K562 (cell line): ENCODE measurements around the gene PRR36. TPM values are rescaled to one million over a fixed set of nuclear protein-coding genes. Genes with fewer than 3 reads are reported as not detected.

ENCODE experiments used
- ATAC-seq: fragments of 200-7000 bp; cut with Tn5 transposase; 3 replicates; pipeline ENCODE4 v1.9.1; 2020; ENCODE audit warnings: moderate library complexity
- BruUV-seq: library from RNA; stranded (reverse); fragments of 400-500 nt; replicated peaks from 2 replicates; lab custom pipeline; 2021; lab: Mats Ljungman, UMichigan
- CTCF ChIA-PET: fragments of 300-600 bp; formaldehyde crosslinking; extraction: SDS; loops from one replicate; lab custom pipeline; 2021; ENCODE audit warnings: low intra/inter-chr PET ratio; lab: Yijun Ruan, JAX
- POLR2A ChIA-PET: fragments of 300-600, 350-650 bp; sonication (Branson Sonifier 250); formaldehyde crosslinking; extraction: SDS; loops from one replicate; lab custom pipeline; 2021; ENCODE audit warnings: antibody characterized with exemption, inconsistent platforms; lab: Yijun Ruan, JAX
- DNase-seq, 4 experiments: peaks; one replicate each; pipeline versions ENCODE4 v3.0.0 to v3.0.0-alpha.2; 2011 to 2018; ENCODE audit warnings: low spot score in 3 of 4, mixed read lengths in 3 of 4; ENCODE audit errors: extremely low read depth in 1 of 4
- FAIRE-seq: peaks from 2 replicates; lab custom pipeline; 2011; peaks lifted over from hg19 to GRCh38; lab: Jason Lieb, UNC
- H2AFZ ChIP-seq: 2 replicates; pipeline ENCODE4 v1.6.0; 2011; ENCODE audit warnings: low read depth, low read length, control low read depth, inconsistent platforms
- H3K27ac ChIP-seq: fragments of 200-600 bp; 3 replicates; pipeline ENCODE4 v1.8.0; 2011; ENCODE audit warnings: low read depth, mild to moderate bottlenecking, control low read depth, inconsistent platforms, low read length, moderate library complexity, mixed read lengths; ENCODE audit errors: extremely low read depth
- H3K27me3 ChIP-seq, 2 experiments: fragments of 300-600 bp in 1 of 2; 2 replicates in 1 of 2; 3 replicates in 1 of 2; pipeline versions ENCODE4 v1.6.0 to v1.8.0; 2011; ENCODE audit warnings: inconsistent platforms in 2 of 2, low read length in 2 of 2, mild to moderate bottlenecking in 1 of 2, mixed read lengths in 1 of 2, moderate library complexity in 1 of 2; ENCODE audit not compliant: control insufficient read depth in 2 of 2, insufficient read depth in 2 of 2
- H3K36me3 ChIP-seq: fragments of 300-600 bp; 3 replicates; pipeline ENCODE4 v1.8.0; 2011; ENCODE audit warnings: mild to moderate bottlenecking, low read length, inconsistent platforms; ENCODE audit not compliant: control insufficient read depth, insufficient read depth
- H3K4me1 ChIP-seq, 2 experiments: fragments of 200-600 bp in 1 of 2; replicated peaks in 1 of 2; 2 replicates in 1 of 2; 3 replicates in 1 of 2; pipeline versions ENCODE4 v1.5.1 to v1.8.0; 2011; ENCODE audit warnings: inconsistent platforms in 2 of 2, low read length in 2 of 2, mild to moderate bottlenecking in 1 of 2, mixed read lengths in 1 of 2, moderate library complexity in 1 of 2; ENCODE audit not compliant: control insufficient read depth in 2 of 2, insufficient read depth in 2 of 2
- H3K4me2 ChIP-seq: 2 replicates; pipeline ENCODE4 v1.6.1; 2011; ENCODE audit warnings: low read length, control low read depth, inconsistent platforms, mixed read lengths; ENCODE audit not compliant: insufficient read depth
- H3K4me3 ChIP-seq: fragments of 200-600 bp; sonication (generic), shearing (Covaris generic); 2 replicates; pipeline ENCODE4 v1.5.1; 2016; ENCODE audit warnings: control low read depth, inconsistent platforms
- H3K79me2 ChIP-seq: fragments of 200-600 bp; 3 replicates; pipeline ENCODE4 v1.8.0; 2011; ENCODE audit warnings: low read length, inconsistent platforms; ENCODE audit not compliant: control insufficient read depth, insufficient read depth
- H3K9ac ChIP-seq, 2 experiments: 2 replicates each; pipeline versions ENCODE4 v1.6.0 to v1.6.1; 2011; ENCODE audit warnings: low read depth in 2 of 2, low read length in 2 of 2, control low read depth in 1 of 2, inconsistent platforms in 1 of 2, mild to moderate bottlenecking in 1 of 2, mixed read lengths in 1 of 2; ENCODE audit not compliant: insufficient read depth in 1 of 2
- H3K9me1 ChIP-seq: one replicate; pipeline ENCODE4 v1.6.0; 2011; ENCODE audit warnings: inconsistent platforms, mild to moderate bottlenecking, low read length, moderate library complexity; ENCODE audit not compliant: control insufficient read depth, insufficient read depth
- H3K9me3 ChIP-seq: replicated peaks from 2 replicates; pipeline ENCODE4 v1.5.1; 2011; ENCODE audit warnings: low read depth, low read length, inconsistent platforms; ENCODE audit not compliant: control insufficient read depth, insufficient read depth
- H4K20me1 ChIP-seq: replicated peaks from 2 replicates; pipeline ENCODE4 v1.6.1; 2011; ENCODE audit warnings: low read length, inconsistent platforms, mixed read lengths; ENCODE audit not compliant: control insufficient read depth, insufficient read depth
- ATF4 ChIP-seq: fragments of 450-650 bp; formaldehyde crosslinking; IDR thresholded peaks from 2 replicates; pipeline ENCODE4 v1.4.0; 2022; ENCODE audit warnings: mild to moderate bottlenecking, moderate library complexity
- CBFA2T2 ChIP-seq: fragments of 450-650 bp; conservative IDR thresholded peaks from 2 replicates; pipeline ENCODE4 v1.6.1; 2017; ENCODE audit warnings: mild to moderate bottlenecking
- EP400 ChIP-seq: fragments of 450-650 bp; IDR thresholded peaks from 2 replicates; pipeline ENCODE4 v1.6.1; 2017; ENCODE audit warnings: antibody characterized with exemption, mild to moderate bottlenecking, moderate library complexity
- KAT7 ChIP-seq: sonication (generic); formaldehyde crosslinking; IDR thresholded peaks from 2 replicates; pipeline ENCODE4 v1.8.0; 2022; ENCODE audit warnings: missing genetic modification reagents, mild to moderate bottlenecking, borderline replicate concordance
- PHB ChIP-seq: fragments of 250-450 bp; sonication (Bioruptor Pico); IDR thresholded peaks from 2 replicates; pipeline ENCODE4 v1.5.0; 2021
- RBFOX2 ChIP-seq: fragments of 200-400 bp; formaldehyde crosslinking; IDR thresholded peaks from 2 replicates; pipeline ENCODE4 v1.6.1; 2017; ENCODE audit warnings: low read depth, mild to moderate bottlenecking, low read length, moderate library complexity
- SMARCC2 ChIP-seq: fragments of 450-650 bp; IDR thresholded peaks from 2 replicates; pipeline ENCODE4 v1.6.1; 2017; ENCODE audit warnings: antibody characterized with exemption, moderate library complexity, mild to moderate bottlenecking, low read depth
- TAF15 ChIP-seq: fragments of 200-400 bp; formaldehyde crosslinking; IDR thresholded peaks from 2 replicates; pipeline ENCODE4 v1.6.1; 2017; ENCODE audit warnings: mild to moderate bottlenecking, low read depth, low read length, moderate library complexity
- TAL1 ChIP-seq: fragments of 450-650 bp; IDR thresholded peaks from 2 replicates; pipeline ENCODE4 v1.6.1; 2016; ENCODE audit warnings: mild to moderate bottlenecking
- TSC22D4 ChIP-seq: fragments of 450-650 bp; IDR thresholded peaks from 2 replicates; pipeline ENCODE4 v1.6.1; 2016; ENCODE audit warnings: missing genetic modification characterization, missing biosample characterization, control low read depth
- ZBTB43 ChIP-seq: sonication (generic); formaldehyde crosslinking; IDR thresholded peaks from 2 replicates; pipeline ENCODE4 v1.8.0; 2023; ENCODE audit warnings: mild to moderate bottlenecking, missing genetic modification reagents
- ZNF592 ChIP-seq: fragments of 450-650 bp; IDR thresholded peaks from 2 replicates; pipeline ENCODE4 v1.6.1; 2017; ENCODE audit warnings: antibody characterized with exemption, mild to moderate bottlenecking
- WGBS: fragments of 100-300 bp; shearing (Covaris generic); methylation state at CpG from one replicate; pipeline ENCODE4 v1.1.6; 2016; ENCODE audit warnings: low coverage, mixed read lengths; ENCODE audit not compliant: insufficient coverage; ENCODE audit errors: missing lambda C conversion rate; 5-methylcytosine and 5-hydroxymethylcytosine counted together
- in situ Hi-C: fragments of 300-500 bp; cut with MboI; formaldehyde crosslinking; loops from 4 replicates; pipeline ENCODE4 v1.15.0; 2018; ENCODE audit warnings: inconsistent platforms, mixed read lengths
- intact Hi-C: fragments of 100-400 bp; cut with micrococcal nuclease; formaldehyde crosslinking; loops from 2 replicates; pipeline ENCODE4 v1.14.2; 2022
- polyA plus RNA-seq, 8 experiments: library from polyadenylated mRNA; depleted of rRNA in 4 of 8; stranded (reverse) in 5 of 8; unstranded in 3 of 8; fragments of >200 nt; fragmentation: Nextera tagmentation in 2 of 8; fragmentation: Illumina TruSeq in 1 of 8; extraction: Ambion mirVana in 2 of 8; extraction: Trizol in 1 of 8; gene quantifications; 2 replicates each; pipeline versions ENCODE4 v1.2.1 to v1.2.3, GENCODE V29; 2011 to 2014; ENCODE audit warnings: inconsistent platforms in 1 of 8, missing spikeins in 1 of 8
- total RNA-seq, 7 experiments: library from RNA; depleted of rRNA in 6 of 7; stranded (reverse); fragments of >200 nt in 6 of 7; fragmentation: Illumina TruSeq in 2 of 7; extraction: Trizol in 2 of 7; gene quantifications; 2 replicates each; pipeline versions ENCODE4 v1.2.1 to v1.2.3, GENCODE V29; 2011 to 2021; ENCODE audit warnings: low replicate concordance in 1 of 7

PRR36 gene
- total and polyA plus RNA-seq, 9 of the 15 experiments (the other 6 are each of a cell fraction or from before 2014, with no cell fraction given): 0.05 to 0.42 (median 0.06) TPM; not detected in 6

- no peaks in the 10 kb centered on the region for H3K36me3 ChIP-seq
- DNase-seq (no peak), FAIRE-seq (no peak), ATAC-seq (no peak)
- CTCF ChIA-PET: no interaction called here
- peaks cover 0 to 12% of the 10 kb centered on the region in 2 experiments; a peak in 1 of 5 replicates for H3K4me1 ChIP-seq
- no TSS peak for BruUV-seq
- in situ Hi-C loops: no loop called here
- H3K9me1 ChIP-seq: peaks cover 3% of the 10 kb centered on the region
- H3K9ac ChIP-seq: no peak overlapping the region
- intact Hi-C loops: no loop called here
- H3K79me2 ChIP-seq: no peaks in the 10 kb centered on the region
- H3K4me2 ChIP-seq: no peak overlapping the region
- H3K4me3 ChIP-seq: no peak overlapping the region
- H2AFZ ChIP-seq: no peak overlapping the region
- 35% methylated on average over 6 of the region's 6 CpGs for WGBS
- no peak for TF ChIP-seq KAT7
- no peak for TF ChIP-seq SMARCC2
- TF ChIP-seq RBFOX2: no peak
- no peak for TF ChIP-seq ZNF592
- TF ChIP-seq CBFA2T2: no peak
- TF ChIP-seq TAF15: no peak
- no peak for TF ChIP-seq TAL1
- no peak for TF ChIP-seq ATF4
- no peak for TF ChIP-seq EP400
- TF ChIP-seq ZBTB43 (CRISPR knock-in tag): no peak; the same call in 1 of the 2 replicates
- TF ChIP-seq TSC22D4 (tag): no peak
- no peak for TF ChIP-seq PHB (CRISPR knock-in tag)
- TF ChIP-seq, all 486 proteins: peak for 0
- H3K27ac ChIP-seq: no peak overlapping the region
- peaks cover 9 to 39% of the 10 kb centered on the region in 2 experiments; a peak in 4 of 5 replicates for H3K27me3 ChIP-seq
- H3K9me3 ChIP-seq: peaks cover 12% of the 10 kb centered on the region
- POLR2A ChIA-PET: interaction anchor here (1.1 kb wide), 1 partner anchor 14 kb away, joined by 3 read pairs; no protein-coding TSS in a partner anchor
- peaks cover 8% of the 10 kb centered on the region; the same call in 1 of the 2 replicates for H4K20me1 ChIP-seq
These were observed 30.7 kb downstream of the PRR36 start for GRCh38 chr19:7843521-7843920.
